Measurements from ENCODE around the gene CAMTA1.

The CAMTA1 gene

DNA sequence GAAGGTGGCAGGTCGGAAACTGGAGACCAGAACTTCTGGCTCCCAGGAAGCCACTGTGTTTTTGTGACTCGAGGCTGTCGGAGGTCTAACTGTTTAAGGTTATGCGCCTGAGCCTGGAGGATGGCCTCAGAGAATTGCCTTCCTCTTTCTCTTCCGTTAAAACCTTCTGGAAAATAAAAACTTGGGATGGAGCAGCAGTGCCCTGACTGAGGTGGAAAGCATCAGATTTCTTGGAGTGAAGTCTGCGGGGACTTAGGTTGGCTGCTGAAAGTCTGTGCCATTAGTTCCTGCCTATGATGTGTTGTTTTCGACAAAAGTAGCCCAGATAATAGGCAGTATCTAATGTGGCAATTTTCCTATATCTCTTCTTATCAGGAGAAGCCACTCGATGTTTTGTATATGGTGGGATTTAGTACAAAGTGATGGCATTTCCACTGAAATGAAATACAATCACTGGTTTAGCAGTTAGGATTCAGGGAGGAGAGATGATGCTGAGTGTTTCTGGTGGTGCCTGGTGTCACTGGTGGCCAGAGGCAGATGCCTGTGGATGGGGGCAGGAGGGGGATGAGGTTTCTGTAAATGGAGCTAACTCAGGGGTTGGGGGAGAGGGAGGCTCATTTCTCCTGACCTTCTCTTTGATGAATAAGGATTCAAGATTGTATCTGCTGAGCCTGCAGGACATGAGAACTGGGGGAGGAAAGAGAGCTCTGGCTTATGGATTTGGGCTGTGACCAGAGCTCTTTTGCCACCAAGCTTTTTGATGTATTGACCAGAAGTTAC lies 150.8 kb downstream of the CAMTA1 start:
- DNase-seq = no peak

DNA sequence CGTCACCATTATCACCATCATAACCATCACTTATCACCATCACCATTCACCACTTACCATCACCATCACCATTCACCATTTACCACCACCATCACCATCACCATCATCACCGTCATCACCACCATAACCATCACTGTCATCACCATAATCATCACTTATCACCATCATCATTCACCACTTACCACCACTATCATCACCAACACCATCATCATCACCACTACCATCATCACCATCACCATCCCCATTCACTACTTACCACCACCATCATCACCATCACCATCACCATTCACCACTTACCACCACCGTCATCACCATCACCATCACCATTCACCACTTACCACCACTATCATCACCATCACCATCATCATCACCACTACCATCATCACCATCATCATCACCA lies 151.8 kb downstream of the CAMTA1 start:
- DNase-seq = no peak

DNA sequence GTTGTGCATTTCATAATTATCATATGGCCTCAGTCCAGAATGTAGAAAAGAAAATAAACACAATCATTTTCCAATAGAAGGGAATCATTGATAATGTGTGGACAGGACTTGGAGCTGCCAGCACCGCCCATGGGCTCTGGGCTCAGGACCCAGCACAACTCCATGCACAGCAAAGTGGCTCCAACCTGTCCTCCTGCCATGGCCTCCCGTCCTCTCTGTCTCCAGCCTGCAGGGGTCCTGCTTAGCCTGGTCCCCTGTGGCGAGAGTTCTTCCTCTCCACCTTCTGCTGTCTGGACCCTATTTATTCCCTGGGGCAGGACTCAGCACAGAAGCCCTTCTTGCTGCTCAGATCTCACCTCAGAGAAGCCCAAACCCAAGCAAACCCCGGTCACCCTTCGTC lies 154.1 kb downstream of the CAMTA1 start:
- DNase-seq = no peak

DNA sequence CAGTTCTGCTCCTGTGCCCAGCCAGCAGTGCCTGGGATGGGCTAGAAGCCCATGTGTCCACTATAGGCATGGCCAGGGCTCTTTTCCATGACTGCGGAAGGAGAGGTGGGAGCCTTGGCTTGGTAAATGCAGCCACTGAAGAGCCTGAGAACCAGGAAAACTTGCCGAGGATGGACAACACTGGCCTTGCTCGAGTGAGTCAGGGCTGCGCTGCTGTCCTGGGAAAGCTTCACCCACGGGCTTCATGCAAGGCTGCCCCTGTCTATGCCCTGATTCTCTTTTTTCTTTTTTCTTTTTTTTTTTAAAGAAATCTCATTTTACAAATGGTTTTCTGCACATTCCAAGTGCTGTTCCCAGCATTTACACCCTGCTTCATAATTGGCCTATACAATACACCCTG lies 156.5 kb downstream of the CAMTA1 start:
- no peak for DNase-seq

DNA sequence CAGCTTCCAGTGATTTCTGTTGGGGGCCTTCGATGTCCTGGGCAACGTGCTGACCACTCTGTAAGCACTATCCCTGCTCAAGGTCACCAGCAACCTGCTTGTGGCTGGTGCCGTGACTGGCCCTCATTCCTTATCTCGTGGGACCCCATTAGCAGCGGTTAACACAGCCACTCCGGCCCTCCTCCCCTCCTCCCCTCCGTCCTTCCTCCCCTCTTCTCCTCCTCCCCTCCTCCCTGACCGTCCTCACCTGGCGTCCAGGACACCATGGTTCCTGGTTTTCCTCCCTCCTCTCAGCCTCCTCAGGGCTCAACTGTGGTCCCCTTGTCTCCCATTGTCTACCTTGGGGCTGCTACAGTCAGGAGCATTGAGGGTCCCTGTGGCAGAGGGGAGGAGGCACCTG lies 157.7 kb downstream of the CAMTA1 start:
- no peak for DNase-seq

DNA sequence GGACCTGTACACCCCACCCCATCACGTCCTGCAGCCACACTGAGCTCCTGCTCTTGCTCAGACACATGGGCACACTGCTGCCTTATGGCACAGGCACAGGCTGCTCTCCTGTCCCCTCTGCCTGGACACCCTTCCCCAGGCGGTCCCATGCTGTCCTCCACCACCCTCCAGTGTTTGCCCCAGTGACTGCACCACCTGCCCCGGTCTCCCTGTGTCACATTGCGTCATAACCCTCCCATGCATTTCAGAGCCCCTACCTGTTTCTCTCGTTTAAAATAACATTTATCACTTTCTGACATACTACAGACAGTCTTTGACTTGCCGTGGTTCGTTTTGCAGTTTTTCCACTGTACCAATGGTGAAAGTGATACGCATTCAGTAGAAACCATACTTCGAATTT lies 159.2 kb downstream of the CAMTA1 start:
- DNase-seq = no peak

DNA sequence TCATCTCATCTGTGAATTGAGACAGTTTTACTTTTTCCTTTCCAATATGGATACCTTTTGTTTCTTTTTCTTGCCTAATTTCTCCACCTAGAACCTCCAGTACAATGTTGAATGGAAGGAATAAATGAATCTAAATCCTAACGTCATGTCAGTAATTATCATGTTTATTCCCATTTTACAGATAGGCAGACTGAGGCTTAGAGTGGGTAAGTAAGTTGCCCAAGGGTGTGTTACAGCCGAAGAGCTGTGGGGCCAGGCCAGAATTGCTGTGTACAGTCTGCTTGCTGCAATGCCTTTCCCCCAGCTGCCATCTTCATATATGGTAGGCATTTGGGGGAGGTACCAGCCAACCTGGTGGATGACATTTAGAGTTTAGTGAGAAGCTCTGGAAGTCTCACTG lies 162.7 kb downstream of the CAMTA1 start:
- no peak for DNase-seq

DNA sequence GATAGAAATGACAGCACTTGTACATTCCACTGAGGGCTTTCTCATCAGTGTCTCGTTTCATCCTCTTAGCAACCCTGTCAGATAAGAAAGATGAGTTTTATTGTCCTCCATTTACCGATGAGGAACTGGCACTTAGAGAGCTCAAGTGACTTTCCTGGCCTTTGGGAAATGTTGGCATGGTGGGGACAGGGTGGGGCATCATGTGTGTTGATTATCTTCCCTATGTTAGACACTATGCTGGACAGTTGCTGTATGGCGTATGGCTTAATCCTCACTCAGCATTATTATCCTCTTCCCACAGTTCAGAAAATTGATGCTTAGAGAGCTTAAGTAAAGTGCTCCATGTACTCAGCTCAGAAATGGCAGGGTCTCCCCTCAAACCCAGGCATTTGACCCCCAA lies 163.2 kb downstream of the CAMTA1 start:
- no peak for DNase-seq

DNA sequence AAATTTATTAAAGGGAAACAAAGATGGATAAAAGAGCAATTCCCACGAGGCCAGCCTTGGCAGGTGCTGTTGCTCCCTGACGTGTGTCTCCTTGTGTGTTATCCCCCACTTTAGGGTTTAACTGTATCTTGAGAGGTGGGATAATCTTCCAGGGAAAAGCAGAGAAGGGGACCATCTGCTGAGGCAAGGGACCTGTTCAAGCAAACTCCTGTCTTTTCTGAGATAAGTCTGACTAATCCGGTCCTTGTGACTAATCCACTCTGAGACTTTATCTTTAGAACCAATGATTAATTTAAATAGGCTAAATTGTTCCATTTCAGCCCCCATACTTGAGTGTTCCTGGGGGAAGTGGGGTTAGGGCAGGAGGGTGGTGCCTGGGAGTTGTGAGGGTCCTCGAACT lies 163.6 kb downstream of the CAMTA1 start:
- DNase-seq = no peak

DNA sequence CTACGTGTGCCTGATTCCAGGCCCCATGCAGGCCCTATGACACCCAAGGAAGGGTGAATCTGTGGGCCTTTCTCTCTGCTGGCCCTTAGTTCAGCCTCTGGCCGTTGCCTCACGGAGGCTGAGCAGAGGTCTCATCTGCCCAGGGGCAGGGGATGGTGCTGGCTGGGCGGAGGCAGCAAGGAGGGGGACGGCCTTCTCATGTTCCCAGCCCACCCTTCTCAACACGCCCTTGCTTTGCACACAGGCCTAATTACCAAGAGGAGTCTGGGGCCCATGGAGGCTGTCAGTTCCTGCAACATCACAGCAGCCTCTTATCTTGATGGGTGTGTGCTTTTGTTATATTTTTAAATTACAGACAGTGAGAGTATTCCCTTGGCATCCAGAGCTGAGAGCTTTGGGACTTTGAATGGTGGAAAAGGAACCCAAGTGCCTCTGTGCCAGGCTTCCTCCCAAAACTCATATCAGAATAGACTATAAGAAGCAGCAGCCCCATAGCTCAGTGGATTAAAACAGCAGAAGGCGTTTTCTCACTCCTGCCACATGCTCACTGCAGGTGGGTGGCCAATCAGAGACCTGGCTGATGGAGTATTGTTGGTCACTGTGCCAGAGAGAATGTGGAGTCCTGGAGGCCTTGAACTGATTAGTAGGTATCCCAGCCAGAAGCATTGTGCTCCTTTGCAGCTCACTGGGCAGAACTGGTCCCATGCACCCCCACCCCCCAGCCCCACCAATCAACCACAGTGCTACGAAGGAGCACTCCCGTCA lies 164.9 kb downstream of the CAMTA1 start:
- DNase-seq = no peak

DNA sequence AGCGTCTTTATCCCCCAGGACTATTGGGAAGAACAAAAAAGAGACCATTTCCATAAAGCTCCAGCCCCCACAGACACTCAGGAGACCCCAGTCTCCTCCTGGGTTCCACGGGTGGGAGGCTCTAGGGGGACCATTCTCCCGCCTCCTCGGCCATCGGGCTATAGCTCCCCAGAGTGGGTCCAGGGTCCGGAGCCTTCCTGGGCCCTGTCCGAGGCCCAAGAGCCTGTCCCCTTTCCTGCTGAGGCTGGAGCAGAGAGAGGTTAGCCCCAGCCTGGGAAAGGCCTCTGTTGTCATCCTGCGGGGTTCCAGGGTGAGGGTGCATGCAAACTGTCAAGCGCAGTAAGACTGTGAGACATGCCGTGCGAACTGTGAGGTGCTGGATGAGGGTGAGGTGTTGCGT lies 166.3 kb downstream of the CAMTA1 start:
- no peak for DNase-seq

DNA sequence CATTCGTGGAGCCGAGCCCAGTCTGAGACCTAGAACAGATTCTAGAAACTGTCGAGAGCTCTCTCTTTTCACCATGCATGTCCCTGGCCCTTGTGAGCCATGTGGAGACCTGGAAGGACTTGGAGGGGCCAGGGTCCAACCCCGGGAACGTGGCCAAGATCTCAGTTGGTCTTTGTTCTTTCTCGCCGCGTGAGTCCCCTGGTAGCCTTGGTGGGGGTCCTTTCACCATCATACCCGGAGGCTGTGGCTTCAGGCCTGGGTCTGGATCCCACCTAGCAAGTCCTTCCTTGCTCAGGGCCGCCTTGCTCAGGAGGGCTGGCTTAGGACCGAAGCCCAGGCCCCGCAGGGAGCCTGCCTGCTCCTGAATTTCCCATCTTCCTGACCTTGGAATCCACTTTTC lies 168.0 kb downstream of the CAMTA1 start:
- no peak for DNase-seq

DNA sequence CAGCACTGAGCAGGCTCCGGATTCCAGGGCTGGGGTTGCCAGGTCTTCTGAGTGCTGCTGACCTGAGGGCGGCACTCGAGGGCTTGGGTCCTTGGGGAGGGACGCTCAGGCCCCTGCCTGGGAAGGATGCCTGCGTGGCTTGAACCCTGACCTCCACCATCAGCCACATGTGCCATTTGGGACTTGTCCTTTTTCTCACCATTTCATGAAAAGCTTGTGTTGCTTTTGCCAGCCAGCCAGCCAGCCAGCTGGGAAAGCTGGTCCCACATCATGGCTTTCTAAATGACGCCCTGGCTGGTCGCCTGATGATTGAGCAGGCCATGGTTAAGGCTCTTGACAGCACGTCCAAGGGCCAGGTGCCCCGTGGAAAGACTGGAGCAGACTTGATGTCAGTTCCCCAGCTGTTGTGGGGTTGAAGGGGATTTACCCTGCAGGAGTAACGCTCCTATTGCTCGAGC lies 168.7 kb downstream of the CAMTA1 start:
- no peak for DNase-seq

DNA sequence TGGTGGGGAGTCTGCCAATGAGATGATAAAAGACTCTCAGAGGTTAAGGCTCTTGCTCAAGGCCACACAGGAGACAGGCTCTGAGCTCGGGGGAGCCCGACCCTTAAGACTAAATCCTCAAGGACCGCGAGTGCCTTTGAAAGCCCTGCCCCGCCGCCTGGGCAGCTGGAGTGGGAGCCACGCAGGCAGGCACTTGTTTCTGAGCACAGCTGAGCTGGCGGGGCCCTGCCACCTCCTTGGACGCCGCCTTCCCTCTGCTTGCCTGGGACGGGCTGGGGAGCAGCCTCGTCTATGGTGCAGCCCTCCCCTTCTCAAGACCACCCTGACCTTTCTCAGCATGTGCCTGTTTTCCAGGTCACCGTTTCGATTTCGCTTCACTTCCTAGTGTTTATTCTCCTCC lies 169.3 kb downstream of the CAMTA1 start:
- DNase-seq = no peak

DNA sequence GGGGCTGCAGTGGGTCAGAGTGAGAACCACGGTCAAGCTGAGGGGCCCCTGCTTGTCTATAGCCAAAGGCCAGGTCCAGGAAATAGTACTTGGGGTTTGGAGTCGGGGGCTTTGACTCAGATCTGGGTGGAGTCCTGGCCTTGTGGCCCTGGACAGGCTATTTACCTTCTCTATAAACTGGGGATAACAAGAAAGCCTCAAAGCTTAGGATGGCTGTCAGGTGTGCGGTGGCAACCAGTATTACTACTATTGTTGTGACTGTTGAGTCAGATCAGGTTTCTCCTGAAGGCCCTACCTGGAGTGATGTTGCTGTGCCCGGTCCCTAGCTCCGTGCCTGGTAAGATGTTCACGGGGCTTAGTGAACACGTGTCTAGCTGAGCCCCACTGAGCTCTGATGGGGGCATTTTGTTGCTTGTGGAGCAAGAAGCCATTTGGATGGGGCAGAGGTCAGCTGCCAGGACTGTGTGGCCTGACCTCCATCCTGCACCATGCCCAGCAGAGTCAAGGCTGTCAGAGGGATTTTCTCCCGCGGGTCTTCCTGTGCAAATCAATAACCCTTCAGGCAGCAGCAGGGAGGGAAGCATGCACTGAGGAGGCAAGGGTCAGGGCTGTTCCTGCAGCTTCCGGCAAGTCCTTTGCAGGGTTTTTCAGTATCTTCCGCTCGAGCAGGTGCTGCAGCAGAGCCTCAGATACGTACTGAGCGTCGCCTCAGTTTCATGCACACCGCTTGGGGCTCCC lies 170.3 kb downstream of the CAMTA1 start:
- no peak for DNase-seq

DNA sequence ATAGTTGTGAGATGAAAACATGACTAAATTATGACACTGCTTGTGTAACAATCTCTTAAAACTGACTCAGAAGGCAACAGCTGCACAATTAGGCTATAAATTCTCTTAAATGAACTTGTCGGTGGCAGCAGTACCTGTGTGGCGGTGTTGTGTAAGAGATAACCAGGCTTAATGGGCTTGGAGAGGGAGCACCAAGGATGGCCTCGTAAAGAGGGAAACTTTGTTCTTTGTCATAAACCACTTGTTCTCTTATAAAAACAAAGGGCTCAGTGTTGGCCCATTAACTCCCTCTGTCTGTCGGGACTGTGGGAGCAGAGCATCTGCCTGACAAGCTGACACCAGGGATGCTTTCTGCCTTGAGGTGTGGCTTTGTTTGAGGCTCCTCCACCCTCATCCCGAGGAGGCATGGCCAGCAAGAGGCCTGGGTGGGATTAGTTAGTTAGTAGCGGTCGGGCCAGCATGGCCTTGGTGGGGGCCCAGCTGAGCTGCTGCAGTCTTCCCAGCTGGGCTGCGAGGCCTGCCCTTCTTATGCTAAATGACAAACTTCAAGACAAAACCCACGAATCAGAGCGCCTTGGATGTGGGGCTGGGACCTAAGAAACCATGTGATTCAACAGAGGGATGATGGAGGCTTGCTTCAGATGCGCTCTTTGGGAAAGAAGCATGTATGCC lies 171.4 kb downstream of the CAMTA1 start:
- DNase-seq = no peak

DNA sequence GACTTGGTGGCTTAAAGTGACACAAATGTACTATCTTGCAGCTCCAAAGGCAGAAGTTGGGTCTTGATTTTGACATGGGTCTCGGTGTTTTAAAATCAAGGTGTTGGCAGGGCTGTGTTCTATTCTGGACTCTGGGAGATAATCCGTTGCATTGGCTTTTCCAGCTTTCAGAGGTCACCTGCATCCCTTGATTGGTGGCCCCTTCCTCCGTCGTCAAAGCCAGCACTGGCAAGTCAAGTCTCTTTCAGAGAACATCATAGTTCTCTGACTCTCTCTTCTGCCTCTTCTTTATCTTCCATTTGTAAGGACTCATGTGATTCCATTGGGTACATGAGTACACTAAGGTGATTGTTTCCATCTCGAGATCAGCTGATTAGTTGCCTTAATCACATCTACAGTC lies 172.1 kb downstream of the CAMTA1 start:
- DNase-seq = no peak

DNA sequence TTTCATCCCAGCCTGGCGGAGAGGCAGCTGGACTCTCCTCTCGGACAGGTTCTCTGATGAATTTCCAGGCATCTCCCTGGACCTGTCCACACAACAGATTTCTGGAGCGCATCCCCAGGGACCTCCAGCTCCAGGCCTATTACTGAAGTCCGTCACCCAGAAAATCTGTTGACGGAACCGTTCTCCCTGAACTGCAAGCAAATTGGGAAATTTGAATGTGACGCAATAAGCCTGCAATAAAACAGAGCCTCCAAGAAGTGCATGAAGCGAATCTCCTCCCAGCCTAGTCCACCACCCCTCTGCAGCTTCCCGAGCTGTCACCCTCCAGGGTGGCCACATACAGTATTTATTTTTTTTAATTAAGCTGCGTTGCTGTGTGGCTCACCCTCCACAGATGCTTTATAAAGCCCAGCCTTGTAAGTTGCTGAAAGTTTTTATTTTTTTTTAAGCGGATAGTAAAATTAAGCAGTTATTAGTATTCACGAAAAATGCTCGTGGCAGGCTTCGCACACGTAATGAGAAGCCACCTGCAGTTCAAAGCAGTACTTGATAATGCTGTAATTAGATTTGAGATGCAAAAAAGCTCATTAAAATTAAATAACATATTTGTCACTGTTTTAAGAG lies 173.3 kb downstream of the CAMTA1 start:
- no peak for DNase-seq

DNA sequence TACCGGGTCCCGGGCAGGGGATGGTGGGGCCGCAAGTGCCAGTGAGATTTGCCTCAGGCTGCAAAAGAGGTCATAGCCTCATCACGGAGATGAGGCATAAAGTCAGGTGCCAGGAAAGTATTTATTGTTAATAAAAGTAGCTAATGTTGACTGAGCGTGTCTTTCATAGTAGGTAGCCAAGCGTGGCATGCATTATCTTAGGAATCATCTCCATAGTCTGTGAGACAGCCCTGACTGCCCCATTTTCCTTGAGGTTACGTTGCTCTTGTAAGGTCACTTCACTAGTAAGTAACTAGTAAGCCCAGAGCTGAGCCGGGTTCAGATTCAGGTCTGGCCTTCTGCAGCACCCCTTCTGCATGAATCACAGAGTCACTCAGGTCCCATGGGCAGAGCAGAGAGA lies 174.2 kb downstream of the CAMTA1 start:
- DNase-seq = no peak

DNA sequence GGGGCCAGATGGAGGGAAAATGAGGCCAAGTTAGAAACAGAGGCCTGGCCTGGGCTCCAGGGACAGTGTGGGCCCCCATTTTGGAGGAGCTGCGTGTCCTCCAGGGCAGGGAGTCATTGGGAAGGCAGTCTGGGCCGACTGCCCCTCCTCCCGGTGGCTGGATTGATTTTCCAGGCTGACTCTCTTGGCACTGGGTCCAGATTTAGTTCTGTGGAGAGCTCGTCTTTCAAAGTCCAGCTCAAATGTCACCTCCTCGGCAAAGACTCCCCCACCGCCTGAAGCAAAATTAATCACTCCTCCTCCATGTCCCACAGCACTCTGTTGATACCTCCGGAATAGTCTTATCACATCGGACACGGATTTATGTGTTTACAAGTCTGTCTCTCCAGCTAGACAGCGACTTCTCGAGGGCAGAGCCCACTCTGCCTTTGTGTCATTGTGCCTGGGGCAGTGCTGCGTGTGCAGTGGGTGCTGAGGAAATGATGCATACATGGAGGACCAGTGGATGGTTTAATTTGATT lies 175.1 kb downstream of the CAMTA1 start:
- no peak for DNase-seq

DNA sequence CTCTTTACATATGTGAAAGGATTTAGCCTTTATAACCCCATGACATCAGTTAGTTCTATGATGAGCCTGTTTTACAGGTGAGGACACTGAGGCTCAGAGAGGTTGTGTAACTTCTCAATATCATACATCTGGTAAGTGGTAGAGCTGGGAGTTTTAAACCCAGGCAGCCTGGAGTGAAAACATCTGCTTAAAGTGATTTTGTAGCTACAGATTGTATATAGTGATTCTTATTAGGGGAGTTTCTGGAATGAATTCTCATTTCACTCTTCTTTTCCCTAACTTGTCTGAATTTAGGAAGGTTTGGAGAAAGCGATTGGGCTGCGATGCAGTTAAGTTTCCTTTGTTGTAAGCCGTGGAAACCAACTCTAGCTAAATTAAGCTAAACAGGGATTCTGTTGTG lies 175.6 kb downstream of the CAMTA1 start:
- no peak for DNase-seq

DNA sequence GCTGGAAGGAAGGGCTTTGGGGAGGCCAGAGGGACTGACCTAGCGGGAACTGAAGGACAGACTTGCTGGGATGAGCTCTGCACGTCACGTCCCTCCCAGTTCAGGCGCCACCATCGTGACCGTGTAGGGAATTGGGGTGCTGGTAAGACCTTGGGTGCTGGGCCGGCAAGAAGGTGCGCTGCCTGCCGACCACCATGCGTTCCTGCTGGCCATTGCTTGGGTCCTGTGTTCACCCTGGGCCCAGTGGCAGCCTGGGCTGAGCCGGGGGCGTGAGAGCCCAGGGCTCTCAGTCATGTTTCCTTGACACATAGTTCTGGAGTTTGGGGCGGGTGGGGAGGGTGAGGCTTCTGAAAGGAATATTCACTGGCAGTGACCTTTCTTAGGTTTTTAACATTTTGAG lies 176.0 kb downstream of the CAMTA1 start:
- DNase-seq = no peak

All from GDM1 (cell line).